Activated naive CD4-positive, alpha-beta T cell treated with anti-CD3 and anti-CD28 coated beads, Interleukin-2, amount 10 ng/mL, durations not matched to agents 7 days and 5 days (primary cell): Measurements from ENCODE around the gene RNF112.

Experiments
- CTCF ChIA-PET: fragments of 350-600 bp; sonication (Branson Sonifier 250); formaldehyde crosslinking; loops from one replicate; lab custom pipeline; 2021; ENCODE audit warnings: antibody characterized with exemption; lab: Charles Lee
- DNase-seq: peaks from one replicate; pipeline ENCODE4 v3.0.0-alpha.2; 2020
- H3K27ac Mint-ChIP-seq: one replicate; pipeline ENCODE4 v1.8.0; 2021; ENCODE audit warnings: mild to moderate bottlenecking, moderate library complexity, mixed read lengths
- H3K27me3 Mint-ChIP-seq: one replicate; pipeline ENCODE4 v1.8.0; 2021; ENCODE audit warnings: mild to moderate bottlenecking, mixed read lengths
- H3K36me3 Mint-ChIP-seq: one replicate; pipeline ENCODE4 v1.8.0; 2021; ENCODE audit warnings: mixed read lengths
- H3K4me1 Mint-ChIP-seq: one replicate; pipeline ENCODE4 v1.8.0; 2021; ENCODE audit warnings: mixed read lengths
- H3K4me3 Mint-ChIP-seq: one replicate; pipeline ENCODE4 v1.8.0; 2021; ENCODE audit warnings: mild to moderate bottlenecking, moderate library complexity, mixed read lengths
- H3K9me3 Mint-ChIP-seq: one replicate; pipeline ENCODE4 v1.8.0; 2021; ENCODE audit warnings: mixed read lengths

Gene RNF112

GRCh38 chr17:19408346-19408710 is 2.7 kb upstream of the RNF112 start:
- Mint-ChIP-seq H3K4me3 (no peak overlapping the region), H3K27ac (no peak overlapping the region), H3K36me3 (no peaks in the 10 kb centered on the region), H3K9me3 (no peaks in the 10 kb centered on the region), H3K27me3 (peaks cover 39% of the 10 kb centered on the region), H3K4me1 (no peaks in the 10 kb centered on the region)
- CTCF ChIA-PET, result no interaction called here
- no peak for DNase-seq

- Mint-ChIP-seq H3K9me3 (no peaks in the 10 kb centered on the region), H3K4me1 (no peaks in the 10 kb centered on the region), H3K27ac (no peak overlapping the region), H3K4me3 (no peak overlapping the region), H3K27me3 (peaks cover 41% of the 10 kb centered on the region), H3K36me3 (no peaks in the 10 kb centered on the region)
- DNase-seq, result no peak
- CTCF ChIA-PET, result no interaction called here
Observed at GRCh38 chr17:19409066-19409465, 2.0 kb upstream of the RNF112 start.

- H3K4me1 Mint-ChIP-seq, result no peaks in the 10 kb centered on the region
- no peak overlapping the region for H3K27ac Mint-ChIP-seq
- no peaks in the 10 kb centered on the region for H3K36me3 Mint-ChIP-seq
- H3K4me3 Mint-ChIP-seq, result no peak overlapping the region
- peaks cover 41% of the 10 kb centered on the region for H3K27me3 Mint-ChIP-seq
- H3K9me3 Mint-ChIP-seq, result no peaks in the 10 kb centered on the region
- DNase-seq, result no peak
- CTCF ChIA-PET, result no interaction called here
Observed at GRCh38 chr17:19409509-19409908, 1.5 kb upstream of the RNF112 start.

DNA sequence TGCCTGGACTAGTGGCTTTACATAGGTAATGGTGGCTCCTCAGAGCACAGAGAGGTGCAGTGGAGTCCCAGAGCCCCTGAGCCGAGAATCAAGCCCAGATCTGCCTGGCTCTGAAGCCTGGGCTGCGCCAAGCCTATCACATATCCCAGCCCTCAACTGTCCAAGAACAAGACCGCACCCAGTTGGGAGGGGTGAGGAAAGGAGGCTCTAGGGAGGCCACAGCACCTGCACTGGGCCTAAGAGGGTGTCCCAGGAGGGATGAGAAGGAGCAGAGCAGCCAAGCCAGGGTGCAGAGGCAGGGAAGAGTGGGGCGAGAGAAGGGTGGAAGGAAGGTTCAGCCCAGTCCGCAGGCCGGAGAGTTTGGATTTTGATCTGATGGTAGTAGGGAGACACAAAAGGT is 941 bp upstream of the RNF112 start:
- CTCF ChIA-PET, result no interaction called here
- no peak for DNase-seq
- Mint-ChIP-seq H3K4me1 (no peaks in the 10 kb centered on the region), H3K36me3 (no peaks in the 10 kb centered on the region), H3K27me3 (peaks cover 46% of the 10 kb centered on the region), H3K27ac (no peak overlapping the region), H3K4me3 (no peak overlapping the region), H3K9me3 (no peaks in the 10 kb centered on the region)

- H3K36me3 Mint-ChIP-seq, result no peaks in the 10 kb centered on the region
- CTCF ChIA-PET, result no interaction called here
- DNase-seq, result no peak
- H3K9me3 Mint-ChIP-seq, result no peaks in the 10 kb centered on the region
- H3K4me3 Mint-ChIP-seq, result no peak overlapping the region
- peaks cover 55% of the 10 kb centered on the region for H3K27me3 Mint-ChIP-seq
- H3K4me1 Mint-ChIP-seq, result no peaks in the 10 kb centered on the region
- no peak overlapping the region for H3K27ac Mint-ChIP-seq
Observed at GRCh38 chr17:19411631-19412030, 599 bp downstream of the RNF112 start.

- CTCF ChIA-PET, result no interaction called here
Observed at GRCh38 chr17:19412510-19412909, 1.5 kb downstream of the RNF112 start.

GRCh38 chr17:19412984-19413383 is 2.0 kb downstream of the RNF112 start:
- CTCF ChIA-PET, result no interaction called here
- no peaks in the 10 kb centered on the region for H3K36me3 Mint-ChIP-seq
- H3K27ac Mint-ChIP-seq, result no peak overlapping the region
- H3K27me3 Mint-ChIP-seq, result peaks cover 66% of the 10 kb centered on the region
- no peaks in the 10 kb centered on the region for H3K9me3 Mint-ChIP-seq
- peaks cover 3% of the 10 kb centered on the region for H3K4me1 Mint-ChIP-seq
- H3K4me3 Mint-ChIP-seq, result no peak overlapping the region
- DNase-seq, result no peak

More at GRCh38 chr17:19412510-19412909, 1.5 kb downstream of the RNF112 start:
- no peak overlapping the region for H3K27ac Mint-ChIP-seq
- H3K27me3 Mint-ChIP-seq, result peaks cover 61% of the 10 kb centered on the region
- no peaks in the 10 kb centered on the region for H3K4me1 Mint-ChIP-seq
- no peak overlapping the region for H3K4me3 Mint-ChIP-seq
- no peak for DNase-seq
- H3K9me3 Mint-ChIP-seq, result no peaks in the 10 kb centered on the region
- no peaks in the 10 kb centered on the region for H3K36me3 Mint-ChIP-seq

GRCh38 chr17:19413761-19414160 is 2.7 kb downstream of the RNF112 start:
- CTCF ChIA-PET, result no interaction called here
- no peak for DNase-seq
- peaks cover 73% of the 10 kb centered on the region for H3K27me3 Mint-ChIP-seq
- no peak overlapping the region for H3K27ac Mint-ChIP-seq
- no peaks in the 10 kb centered on the region for H3K9me3 Mint-ChIP-seq
- H3K4me3 Mint-ChIP-seq, result no peak overlapping the region
- H3K4me1 Mint-ChIP-seq, result peaks cover 3% of the 10 kb centered on the region
- no peaks in the 10 kb centered on the region for H3K36me3 Mint-ChIP-seq

DNA sequence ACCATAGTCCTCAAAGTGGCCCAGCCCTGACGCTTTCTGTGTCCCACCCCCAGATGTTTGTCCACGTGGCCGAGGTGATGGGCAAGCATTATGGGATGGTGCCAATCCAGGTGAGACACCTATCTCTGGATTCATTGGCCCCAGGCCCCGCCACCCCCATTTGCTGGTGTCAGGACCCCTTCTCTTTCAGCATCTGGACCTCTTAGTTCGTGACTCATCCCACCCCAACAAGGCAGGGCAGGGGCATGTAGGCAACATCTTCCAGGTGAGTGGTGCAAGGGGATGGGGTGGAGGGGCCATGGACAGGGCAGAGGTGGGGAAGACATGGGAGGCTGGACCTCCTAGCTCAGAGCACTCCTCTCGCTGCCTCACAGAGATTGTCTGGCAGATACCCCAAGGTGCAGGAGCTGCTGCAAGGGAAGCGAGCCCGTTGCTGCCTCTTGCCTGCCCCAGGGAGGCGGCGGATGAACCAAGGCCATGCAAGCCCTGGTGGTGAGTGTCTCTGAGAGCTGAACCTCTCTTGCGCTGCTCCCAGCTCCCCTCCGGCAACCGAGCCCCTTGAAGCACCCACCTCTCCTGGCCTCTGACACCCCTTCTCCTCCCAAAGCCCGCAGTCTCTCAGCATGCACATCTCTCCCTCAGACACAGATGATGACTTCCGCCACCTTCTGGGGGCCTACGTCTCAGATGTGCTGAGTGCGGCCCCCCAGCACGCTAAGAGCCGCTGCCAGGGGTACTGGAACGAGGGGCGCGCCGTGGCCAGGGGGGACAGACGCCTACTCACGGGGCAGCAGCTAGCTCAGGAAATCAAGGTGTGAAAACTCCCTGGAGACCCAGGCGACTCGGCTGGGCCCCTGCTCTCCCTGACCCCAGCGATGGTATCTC is 3.6 kb downstream of the RNF112 start:
- no peak overlapping the region for H3K4me3 Mint-ChIP-seq
- H3K4me1 Mint-ChIP-seq, result peaks cover 3% of the 10 kb centered on the region
- DNase-seq, result no peak
- peaks cover 72% of the 10 kb centered on the region for H3K27me3 Mint-ChIP-seq
- H3K36me3 Mint-ChIP-seq, result no peaks in the 10 kb centered on the region
- H3K9me3 Mint-ChIP-seq, result no peaks in the 10 kb centered on the region
- H3K27ac Mint-ChIP-seq, result no peak overlapping the region
- CTCF ChIA-PET, result no interaction called here

GRCh38 chr17:19415311-19415710 is 4.3 kb downstream of the RNF112 start:
- Mint-ChIP-seq H3K36me3 (no peaks in the 10 kb centered on the region), H3K27ac (no peak overlapping the region), H3K4me1 (peaks cover 3% of the 10 kb centered on the region), H3K27me3 (peaks cover 65% of the 10 kb centered on the region), H3K9me3 (no peaks in the 10 kb centered on the region), H3K4me3 (no peak overlapping the region)
- no peak for DNase-seq
- CTCF ChIA-PET, result no interaction called here

DNA sequence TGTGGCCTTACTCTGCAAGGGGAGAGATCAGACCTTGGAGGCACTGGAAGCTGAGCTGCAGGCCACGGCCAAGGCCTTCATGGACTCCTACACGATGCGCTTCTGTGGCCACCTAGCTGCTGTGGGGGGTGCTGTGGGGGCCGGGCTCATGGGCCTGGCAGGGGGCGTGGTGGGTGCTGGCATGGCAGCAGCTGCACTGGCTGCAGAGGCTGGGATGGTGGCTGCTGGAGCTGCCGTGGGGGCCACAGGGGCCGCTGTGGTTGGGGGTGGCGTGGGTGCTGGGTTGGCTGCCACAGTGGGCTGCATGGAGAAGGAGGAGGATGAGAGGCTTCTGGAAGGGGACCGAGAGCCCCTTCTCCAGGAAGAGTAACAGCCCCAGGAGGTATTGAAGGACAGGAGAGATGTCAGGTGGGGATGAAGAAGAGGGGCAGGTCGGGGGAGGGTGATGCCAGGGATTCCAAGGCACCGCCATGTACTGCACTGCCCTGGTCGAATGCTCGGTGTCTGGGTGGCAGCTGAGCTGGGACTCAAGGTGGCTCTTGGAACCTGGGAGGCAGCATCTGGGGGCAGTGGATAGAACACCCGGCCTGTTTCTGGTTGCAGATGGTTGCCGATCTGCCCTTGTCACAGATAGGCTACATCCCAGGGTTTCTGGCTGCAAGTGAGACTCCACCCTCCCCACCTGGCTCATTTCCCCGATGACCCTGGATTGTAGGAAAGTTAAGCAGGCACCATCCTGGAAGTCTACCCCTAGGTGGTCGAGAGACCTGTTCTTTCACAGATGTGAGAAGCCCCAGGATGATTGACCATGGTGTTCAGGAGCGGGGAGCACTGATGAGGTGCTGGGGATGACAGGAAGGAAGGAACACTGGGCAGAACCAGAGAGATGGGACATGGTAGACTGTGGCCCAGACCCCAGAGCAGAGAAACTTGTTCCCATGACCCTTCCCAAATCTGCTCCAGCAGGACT is 5.1 kb downstream of the RNF112 start:
- CTCF ChIA-PET, result no interaction called here
- no peak overlapping the region for H3K4me3 Mint-ChIP-seq
- H3K27ac Mint-ChIP-seq, result no peak overlapping the region

GRCh38 chr17:19417611-19418010 is 6.6 kb downstream of the RNF112 start:
- Mint-ChIP-seq H3K9me3 (no peaks in the 10 kb centered on the region), H3K36me3 (no peaks in the 10 kb centered on the region), H3K27me3 (peaks cover 43% of the 10 kb centered on the region), H3K27ac (no peak overlapping the region), H3K4me3 (no peak overlapping the region), H3K4me1 (peaks cover 3% of the 10 kb centered on the region)
- DNase-seq, result no peak
- CTCF ChIA-PET, result no interaction called here

More for the DNA sequence above, 5.1 kb downstream of the RNF112 start:
- peaks cover 57% of the 10 kb centered on the region for H3K27me3 Mint-ChIP-seq
- H3K4me1 Mint-ChIP-seq, result peaks cover 3% of the 10 kb centered on the region
- H3K36me3 Mint-ChIP-seq, result no peaks in the 10 kb centered on the region
- H3K9me3 Mint-ChIP-seq, result no peaks in the 10 kb centered on the region
- no peak for DNase-seq

DNA sequence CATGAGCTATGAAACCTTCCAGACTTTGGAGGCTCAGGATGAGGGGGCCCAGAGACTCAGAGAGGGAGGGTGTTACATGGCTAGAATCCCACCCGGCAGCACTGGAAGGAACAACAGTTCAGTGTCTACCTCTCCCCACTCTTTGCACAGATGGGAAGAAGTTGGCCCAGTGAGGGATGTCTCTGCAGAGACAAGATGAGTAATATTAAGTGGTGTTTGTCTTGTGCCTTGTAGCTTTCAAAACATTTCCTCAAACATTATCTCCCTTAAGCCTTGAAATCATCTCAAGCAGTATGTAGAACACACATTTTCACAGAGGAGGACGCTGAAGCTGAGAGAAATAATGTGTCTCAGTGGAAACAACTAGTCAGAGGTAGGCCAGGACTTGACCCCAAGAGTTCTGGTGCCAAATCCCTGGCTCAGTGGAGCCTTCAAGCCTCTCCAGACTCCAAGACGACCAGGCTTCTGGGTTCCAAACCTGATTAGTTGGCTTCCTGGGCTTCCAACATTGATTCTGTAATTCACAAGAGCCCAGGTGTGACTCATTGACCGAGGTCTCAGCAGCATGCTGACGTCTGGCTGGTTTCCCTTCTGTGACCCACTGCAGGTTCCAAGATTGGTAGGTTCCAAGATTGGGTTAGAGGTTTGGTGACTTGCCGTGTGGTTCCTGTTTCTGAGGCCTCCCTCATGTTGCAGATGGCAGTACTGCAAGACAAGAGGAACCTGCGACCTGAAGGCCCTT is 7.4 kb downstream of the RNF112 start:
- CTCF ChIA-PET, result no interaction called here
- Mint-ChIP-seq H3K27me3 (peaks cover 38% of the 10 kb centered on the region), H3K9me3 (no peaks in the 10 kb centered on the region), H3K4me3 (no peak overlapping the region), H3K4me1 (peaks cover 3% of the 10 kb centered on the region), H3K36me3 (no peaks in the 10 kb centered on the region), H3K27ac (no peak overlapping the region)
- DNase-seq, result no peak

DNA sequence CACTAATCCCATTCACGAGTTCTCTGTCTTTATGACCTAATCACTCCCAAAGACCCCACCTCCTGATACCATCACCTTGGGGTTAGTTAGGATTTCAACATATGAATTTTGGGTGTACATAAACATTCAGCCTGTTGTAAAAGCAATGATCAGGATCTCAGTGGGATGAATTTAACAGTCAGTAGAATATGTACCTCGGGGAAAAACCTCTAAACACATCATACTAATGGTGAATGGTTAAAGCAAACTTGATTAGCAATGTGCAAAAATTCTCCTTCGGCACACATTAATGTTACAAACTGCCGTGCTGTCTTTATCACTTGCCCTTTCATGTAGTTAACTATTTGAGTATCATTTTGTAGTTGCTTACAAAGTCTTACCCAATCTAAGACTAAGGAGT is 10.2 kb downstream of the RNF112 start:
- no peak for DNase-seq
- Mint-ChIP-seq H3K27ac (no peak overlapping the region), H3K4me3 (no peak overlapping the region), H3K27me3 (peaks cover 33% of the 10 kb centered on the region), H3K36me3 (no peaks in the 10 kb centered on the region), H3K4me1 (peaks cover 3% of the 10 kb centered on the region), H3K9me3 (no peaks in the 10 kb centered on the region)
- CTCF ChIA-PET, result no interaction called here
